HG03039 (cell line): Measurements from ENCODE around the gene PNKP.
"Not testable (repeated sequence)": the region's sequence is repeated elsewhere in the genome, so short reads cannot be mapped to it uniquely, and the experiment has no call there.

ENCODE experiments used
- ATAC-seq: cut with Tn5 transposase; IDR thresholded peaks from one replicate; pipeline ENCODE4 v1.9.1; 2021; ENCODE audit warnings: mild to moderate bottlenecking, moderate library complexity; ENCODE audit not compliant: unreplicated experiment

PNKP gene

GRCh38 chr19:49824662-49825061 is 42.7 kb downstream of the PNKP start:
- ATAC-seq = no peak

DNA sequence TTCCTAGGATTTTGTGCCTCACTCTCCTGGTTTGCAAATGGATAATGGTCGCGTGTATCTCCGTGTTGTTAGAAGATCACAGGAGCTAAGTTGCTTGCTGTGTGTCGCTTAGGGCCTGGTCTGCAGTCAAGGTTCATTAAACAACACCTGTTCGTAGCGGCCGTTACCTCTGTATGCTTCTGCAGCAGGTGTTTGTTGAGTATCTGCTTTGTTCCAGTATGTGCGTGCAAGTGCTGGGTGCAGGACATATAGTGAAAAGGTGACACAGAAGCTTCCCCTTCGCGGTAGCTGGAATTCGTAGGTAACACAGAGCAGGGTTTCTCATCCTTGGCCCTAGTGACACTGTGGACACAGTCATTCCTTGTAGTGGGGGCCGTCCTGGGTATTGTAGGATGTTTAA is 43.9 kb downstream of the PNKP start:
- ATAC-seq = no peak

DNA sequence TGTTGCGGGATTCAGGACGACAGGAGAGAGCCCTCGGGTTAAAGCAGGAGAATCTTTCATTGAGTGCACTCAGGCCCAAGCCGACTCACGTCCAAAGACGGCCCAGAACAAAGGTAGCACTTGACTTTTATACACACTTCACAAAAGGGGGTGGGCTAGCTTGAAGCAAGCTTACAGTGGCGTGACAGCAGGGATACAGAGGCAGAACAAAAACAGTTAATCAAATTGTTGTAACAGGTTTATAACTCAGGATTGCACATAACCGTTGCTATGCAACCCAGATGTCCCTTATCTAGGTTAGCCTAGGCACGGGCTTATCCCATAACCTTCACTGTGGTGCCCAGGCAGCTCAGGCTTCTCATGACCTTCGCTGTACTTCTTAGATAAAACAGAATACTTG is 47.3 kb downstream of the PNKP start:
- no peak for ATAC-seq

GRCh38 chr19:49819452-49820115 is 47.8 kb downstream of the PNKP start:
- not testable (repeated sequence) for ATAC-seq

DNA sequence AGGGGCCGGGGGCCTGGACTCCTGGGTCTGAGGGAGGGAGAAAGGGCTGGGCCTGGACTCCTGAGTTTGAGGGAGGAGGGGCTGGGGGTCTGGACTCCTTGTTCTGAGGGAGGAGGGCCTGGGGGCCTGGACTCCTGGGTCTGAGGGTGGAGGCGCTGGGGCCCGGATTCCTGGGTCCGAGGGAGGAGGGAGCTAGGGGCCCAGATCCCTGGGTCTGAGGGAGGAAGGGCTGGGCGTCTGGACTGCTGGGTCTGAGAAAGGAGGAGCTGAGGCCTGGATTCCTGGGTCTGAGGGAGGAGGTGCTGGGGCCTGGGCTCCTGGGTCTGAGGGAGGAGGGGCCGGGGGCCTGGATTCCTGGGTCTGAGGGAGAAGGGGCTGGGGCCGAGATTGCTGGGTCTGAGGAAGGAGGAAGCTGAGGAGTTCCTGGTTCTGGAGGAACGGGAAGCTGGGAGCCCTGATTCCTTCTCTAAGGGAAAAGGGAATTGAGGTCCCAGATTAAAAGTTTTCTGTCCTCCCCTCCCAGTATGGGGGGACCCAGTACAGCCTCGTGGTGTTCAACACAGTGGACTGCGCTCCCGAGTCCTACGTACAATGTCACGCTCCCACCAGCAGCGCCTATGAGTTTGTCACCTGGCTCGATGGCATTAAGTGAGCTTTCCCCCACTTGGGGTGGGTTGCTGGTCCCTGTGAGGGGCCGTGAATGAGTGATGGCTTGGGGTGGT is 48.6 kb downstream of the PNKP start:
- ATAC-seq = no peak

DNA sequence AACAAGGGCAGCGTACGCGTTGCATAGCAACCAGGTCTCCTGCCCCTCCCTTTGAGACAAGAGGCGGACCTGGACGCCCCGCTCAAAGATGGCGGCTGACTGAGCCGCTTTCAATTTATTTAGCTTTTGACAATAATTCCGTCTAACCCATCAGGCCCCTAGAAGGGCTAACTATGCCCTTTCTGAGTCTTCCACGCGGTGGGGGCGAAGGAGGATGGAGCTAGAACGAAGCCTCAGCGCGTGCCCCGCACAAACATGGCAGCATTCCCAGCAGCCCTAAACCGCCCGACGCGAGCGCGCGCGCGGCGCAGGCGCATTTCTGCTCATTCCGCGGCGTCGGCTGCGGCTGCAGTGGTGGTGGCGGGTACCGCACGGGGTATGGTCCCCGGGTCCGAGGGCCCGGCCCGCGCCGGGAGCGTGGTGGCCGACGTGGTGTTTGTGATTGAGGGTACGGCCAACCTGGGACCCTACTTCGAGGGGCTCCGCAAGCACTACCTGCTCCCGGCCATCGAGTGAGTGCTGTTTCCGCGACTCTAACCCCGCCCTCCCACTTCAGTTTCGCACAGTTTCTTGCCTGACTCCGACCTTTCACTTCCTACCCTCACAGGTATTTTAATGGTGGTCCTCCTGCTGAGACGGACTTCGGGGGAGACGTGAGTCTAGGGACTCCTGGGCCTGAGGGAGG is 49.3 kb downstream of the PNKP start, which contains the start of gene MED25:
MED25 (plus strand) TSS at position 326 of the 685 bp plus-strand sequence; CDS start at position 379, 53 bp downstream.
- ATAC-seq = peak; percentile 62

DNA sequence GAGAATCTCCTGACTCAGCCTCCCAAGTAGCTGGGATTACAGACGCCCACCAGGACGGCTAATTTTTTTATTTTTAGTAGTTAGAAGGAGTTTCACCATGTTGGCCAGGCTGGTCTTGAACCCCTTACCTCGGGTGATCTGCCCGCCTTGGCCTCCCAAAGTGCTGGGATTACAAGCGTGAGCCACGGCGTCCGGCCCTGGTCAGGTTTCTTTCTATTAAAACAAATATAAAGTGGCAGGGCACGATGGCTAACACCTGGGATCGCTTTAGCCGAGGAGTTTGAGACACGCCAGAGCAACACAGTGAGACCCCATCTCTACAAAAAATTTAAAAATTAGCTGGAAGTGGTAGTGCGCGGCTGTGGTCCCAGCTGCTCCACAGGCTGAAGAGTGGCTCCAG is 50.8 kb downstream of the PNKP start:
- ATAC-seq = no peak

DNA sequence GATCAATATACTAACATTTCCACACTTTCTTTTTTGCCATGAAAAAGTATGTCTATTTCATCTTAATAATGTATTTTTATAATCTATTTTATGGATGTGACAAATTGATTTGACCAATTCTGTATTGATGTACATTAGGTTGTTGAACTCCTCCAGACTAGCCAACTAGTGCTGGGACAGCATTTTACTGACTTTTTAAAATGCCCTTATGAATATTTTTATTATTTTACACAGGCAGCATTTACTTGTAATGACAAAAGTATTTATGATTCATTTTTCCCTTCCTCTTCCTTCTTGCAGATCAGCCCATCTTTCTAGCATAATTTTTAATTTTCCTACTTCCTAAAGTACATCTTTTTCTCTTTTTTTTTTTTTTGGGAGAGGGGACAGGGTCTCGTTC is 53.4 kb downstream of the PNKP start:
- ATAC-seq = no peak

DNA sequence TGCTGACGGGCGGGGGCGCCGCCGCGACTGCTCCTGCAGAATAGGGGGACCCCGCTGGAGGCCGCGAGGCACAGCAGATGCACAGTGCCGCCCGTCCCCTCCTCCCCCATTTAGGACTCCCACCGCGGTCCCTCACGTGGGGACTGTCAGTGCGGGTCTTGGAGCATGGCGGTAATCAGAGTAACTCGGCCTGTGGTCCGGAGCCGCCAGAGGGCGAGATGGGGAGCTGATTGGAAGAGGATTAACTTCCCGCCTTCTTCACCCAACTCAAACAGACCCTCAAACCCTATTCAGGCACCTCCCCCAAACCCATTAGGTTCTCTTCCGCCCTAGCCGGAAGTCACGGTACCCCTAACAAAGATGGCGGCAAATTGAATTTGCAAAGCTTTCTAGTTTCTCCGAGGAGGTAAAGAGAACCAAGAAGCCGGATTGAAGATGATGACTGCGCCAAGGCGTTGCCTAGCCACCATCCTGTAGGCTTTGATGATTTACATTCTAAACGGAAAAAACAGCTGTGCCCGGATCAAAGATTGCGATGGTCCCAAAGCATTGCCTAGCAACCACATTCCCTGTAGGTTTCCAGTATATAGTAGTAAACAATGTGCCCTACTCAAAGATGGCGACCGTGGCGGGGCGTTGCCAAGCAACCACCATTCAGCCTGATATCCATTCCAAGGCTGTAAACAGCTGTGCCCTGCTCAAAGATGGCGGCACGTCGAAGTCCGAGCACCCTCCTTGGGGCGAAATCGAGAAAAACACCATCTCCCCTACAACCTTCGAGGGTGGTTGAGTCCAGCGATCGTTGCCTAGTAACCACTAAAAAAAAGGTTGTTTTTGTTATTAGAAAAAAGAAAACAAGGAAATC is 54.1 kb downstream of the PNKP start, which contains the start of gene FUZ:
FUZ (minus strand) TSS at position 296 of the 865 bp plus-strand sequence; CDS start at position 110, 186 bp downstream.
- peak; percentile 36 for ATAC-seq

DNA sequence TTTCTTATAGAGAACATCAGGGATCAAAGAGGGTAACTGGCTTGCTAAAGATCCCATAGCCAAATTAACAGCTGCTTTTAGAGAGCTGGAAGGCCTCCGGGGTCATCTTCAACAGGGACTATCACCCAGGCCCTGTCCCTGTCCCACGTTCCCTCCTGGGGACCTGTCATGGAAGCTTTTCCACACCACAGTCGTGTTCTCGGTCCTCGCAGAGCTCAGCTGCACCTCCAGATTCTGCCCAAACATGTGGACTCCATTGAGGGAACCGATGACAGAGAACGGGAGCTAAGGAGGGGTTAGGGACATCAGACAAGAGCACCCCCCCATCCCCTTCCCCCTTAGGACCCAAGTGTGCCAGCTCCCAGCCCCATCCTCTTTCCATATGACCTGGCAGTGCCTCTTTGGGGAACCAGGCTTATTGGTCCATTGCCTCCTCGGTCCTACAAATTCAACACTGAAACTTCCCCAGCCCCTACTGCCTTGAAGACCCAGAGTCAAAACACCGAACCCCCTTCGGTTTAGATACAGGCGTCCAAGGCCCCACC is 54.9 kb downstream of the PNKP start:
- no peak for ATAC-seq

- ATAC-seq = no peak
Observed at GRCh38 chr19:49811328-49811727, 56.0 kb downstream of the PNKP start.
